Osteocyte (in vitro differentiated cells): ENCODE measurements around the gene TMEM43. TPM values are rescaled to one million over a fixed set of nuclear protein-coding genes. Genes with fewer than 3 reads are reported as not detected.

Experiments used
- DNase-seq: peaks from one replicate; pipeline ENCODE4 v3.0.0; 2021; ENCODE audit warnings: mixed read lengths; ENCODE audit not compliant: unreplicated experiment; ENCODE audit errors: extremely low spot score
- H3K27ac Mint-ChIP-seq: one replicate; pipeline ENCODE4 v1.8.0; 2021; ENCODE audit warnings: mild to moderate bottlenecking, mixed read lengths; ENCODE audit not compliant: unreplicated experiment
- H3K27me3 Mint-ChIP-seq: one replicate; pipeline ENCODE4 v1.8.0; 2021; ENCODE audit warnings: mixed read lengths; ENCODE audit not compliant: unreplicated experiment
- H3K36me3 Mint-ChIP-seq: one replicate; pipeline ENCODE4 v1.8.0; 2021; ENCODE audit warnings: mixed read lengths; ENCODE audit not compliant: unreplicated experiment
- H3K4me1 Mint-ChIP-seq: one replicate; pipeline ENCODE4 v1.8.0; 2021; ENCODE audit warnings: mixed read lengths; ENCODE audit not compliant: unreplicated experiment
- H3K4me3 Mint-ChIP-seq: one replicate; pipeline ENCODE4 v1.8.0; 2021; ENCODE audit warnings: mild to moderate bottlenecking, moderate library complexity, mixed read lengths; ENCODE audit not compliant: unreplicated experiment
- H3K9me3 Mint-ChIP-seq: one replicate; pipeline ENCODE4 v1.8.0; 2021; ENCODE audit warnings: mixed read lengths; ENCODE audit not compliant: unreplicated experiment
- CTCF ChIP-seq: fragments of 200-600 bp; sonication (generic); IDR thresholded peaks from 2 replicates; pipeline ENCODE4 v1.5.0; 2021; ENCODE audit warnings: antibody characterized with exemption, mild to moderate bottlenecking, moderate library complexity
- total RNA-seq: library from RNA; stranded (reverse); gene quantifications from 2 replicates; pipeline ENCODE4 v1.2.1, GENCODE V29; 2021

TMEM43 gene
- total RNA-seq, 1 donor from 2014 or later: 73.3 TPM

GRCh38 chr3:14152233-14152962 lies 27.5 kb downstream of the TMEM43 start:
- H3K36me3 Mint-ChIP-seq: peaks cover 31% of the 10 kb centered on the region
- peak; percentile 19 for TF ChIP-seq CTCF

GRCh38 chr3:14152963-14153355 lies 28.1 kb downstream of the TMEM43 start:
- Mint-ChIP-seq H3K36me3 (peaks cover 35% of the 10 kb centered on the region), H3K4me1 (no peaks in the 10 kb centered on the region), H3K27ac (no peak overlapping the region), H3K9me3 (no peaks in the 10 kb centered on the region), H3K27me3 (no peaks in the 10 kb centered on the region), H3K4me3 (no peak overlapping the region)
- TF ChIP-seq CTCF: no peak
- DNase-seq: no peak

More at GRCh38 chr3:14152233-14152962, 27.5 kb downstream of the TMEM43 start:
- Mint-ChIP-seq H3K4me3 (no peak overlapping the region), H3K9me3 (no peaks in the 10 kb centered on the region), H3K27me3 (no peaks in the 10 kb centered on the region), H3K27ac (no peak overlapping the region), H3K4me1 (no peaks in the 10 kb centered on the region)
- no peak for DNase-seq

- Mint-ChIP-seq H3K27me3 (no peaks in the 10 kb centered on the region), H3K9me3 (no peaks in the 10 kb centered on the region), H3K4me1 (no peaks in the 10 kb centered on the region), H3K36me3 (peaks cover 42% of the 10 kb centered on the region), H3K4me3 (no peak overlapping the region), H3K27ac (no peak overlapping the region)
- no peak for DNase-seq
- TF ChIP-seq CTCF: no peak
These were observed 28.8 kb downstream of the TMEM43 start for GRCh38 chr3:14153663-14154062.

GRCh38 chr3:14154276-14154675 lies 29.4 kb downstream of the TMEM43 start:
- no peak for TF ChIP-seq CTCF
- Mint-ChIP-seq H3K27me3 (no peaks in the 10 kb centered on the region), H3K4me1 (no peaks in the 10 kb centered on the region), H3K27ac (no peak overlapping the region), H3K9me3 (no peaks in the 10 kb centered on the region), H3K36me3 (peaks cover 45% of the 10 kb centered on the region), H3K4me3 (no peak overlapping the region)
- no peak for DNase-seq

- no peak for DNase-seq
- Mint-ChIP-seq H3K4me1 (no peaks in the 10 kb centered on the region), H3K36me3 (peaks cover 50% of the 10 kb centered on the region), H3K9me3 (no peaks in the 10 kb centered on the region), H3K4me3 (no peak overlapping the region), H3K27me3 (no peaks in the 10 kb centered on the region), H3K27ac (peak overlapping the region; percentile 68)
- no peak for TF ChIP-seq CTCF
These were observed 30.1 kb downstream of the TMEM43 start for GRCh38 chr3:14154895-14155440.
